CD14-positive monocyte (primary cell): ENCODE data around the gene PCDHA10. TPM values are rescaled to one million over a fixed set of nuclear protein-coding genes. Genes with fewer than 3 reads are reported as not detected.
A peak's percentile ranks its signal among the peaks of the same experiment; 100 is the strongest.
"Not testable (repeated sequence)": the region's sequence is repeated elsewhere in the genome, so short reads cannot be mapped to it uniquely, and the experiment has no call there.

Experiments used
- DNase-seq, 3 donors: peaks; one replicate each; pipeline ENCODE4 v3.0.0-alpha.2; 2011 to 2022
- H2AFZ ChIP-seq: 2 replicates; pipeline ENCODE4 v1.6.0; 2012; ENCODE audit warnings: mild to moderate bottlenecking, low read depth, low read length, inconsistent platforms; ENCODE audit not compliant: insufficient read depth, poor library complexity, severe bottlenecking
- H3K27ac ChIP-seq, 2 donors: 1 replicate in 1 of 2; 2 replicates in 1 of 2; pipeline ENCODE4 v1.5.1; 2012 to 2013; ENCODE audit warnings: low read length in 2 of 2, control low read depth in 1 of 2, inconsistent platforms in 1 of 2, low read depth in 1 of 2, mild to moderate bottlenecking in 1 of 2
- H3K27me3 ChIP-seq, 2 donors: one replicate each; pipeline versions ENCODE4 v1.6.0 to v1.6.1; 2011 to 2013; ENCODE audit warnings: low read length in 2 of 2; ENCODE audit not compliant: control insufficient read depth in 2 of 2, insufficient read depth in 2 of 2
- H3K36me3 ChIP-seq, 2 donors: replicated peaks in 1 of 2; 1 replicate in 1 of 2; 2 replicates in 1 of 2; pipeline versions ENCODE4 v1.5.1 to v1.6.1; 2012 to 2013; ENCODE audit warnings: low read length in 2 of 2, control low read depth in 1 of 2, inconsistent platforms in 1 of 2, mild to moderate bottlenecking in 1 of 2; ENCODE audit not compliant: insufficient read depth in 2 of 2, control insufficient read depth in 1 of 2
- H3K4me1 ChIP-seq, 2 donors: 1 replicate in 1 of 2; 2 replicates in 1 of 2; pipeline versions ENCODE4 v1.5.1 to v1.6.1; 2012 to 2013; ENCODE audit warnings: low read length in 2 of 2, control low read depth in 1 of 2, inconsistent platforms in 1 of 2, mild to moderate bottlenecking in 1 of 2, moderate library complexity in 1 of 2; ENCODE audit not compliant: insufficient read depth in 2 of 2, control insufficient read depth in 1 of 2
- H3K4me2 ChIP-seq: replicated peaks from 2 replicates; pipeline ENCODE3; 2012; ENCODE audit warnings: low read length, moderate library complexity, mild to moderate bottlenecking; ENCODE audit not compliant: poor library complexity, severe bottlenecking; ENCODE audit errors: extremely low read depth
- H3K4me3 ChIP-seq, 3 experiments: fragments of 200-600 bp in 1 of 3; sonication (generic) in 1 of 3; replicated peaks in 1 of 3; 1 replicate in 2 of 3; 2 replicates in 1 of 3; pipeline ENCODE4 v1.5.1; 2011 to 2013; ENCODE audit warnings: low read length in 3 of 3, mild to moderate bottlenecking in 3 of 3, control low read depth in 2 of 3, low read depth in 2 of 3, inconsistent platforms in 1 of 3, moderate library complexity in 1 of 3
- H3K79me2 ChIP-seq: 2 replicates; pipeline ENCODE4 v1.6.0; 2012; ENCODE audit warnings: mild to moderate bottlenecking, control low read depth, inconsistent platforms, low read length, moderate library complexity; ENCODE audit not compliant: insufficient read depth
- H3K9ac ChIP-seq: 2 replicates; pipeline ENCODE4 v1.6.0; 2017; ENCODE audit warnings: low read length, mild to moderate bottlenecking; ENCODE audit not compliant: insufficient read depth, poor library complexity, severe bottlenecking
- H3K9me3 ChIP-seq, 2 donors: replicated peaks in 1 of 2; 1 replicate in 1 of 2; 2 replicates in 1 of 2; pipeline versions ENCODE4 v1.5.1 to v1.6.1; 2012 to 2013; ENCODE audit warnings: low read length in 2 of 2, control low read depth in 1 of 2; ENCODE audit not compliant: control insufficient read depth in 1 of 2, insufficient read depth in 1 of 2
- H4K20me1 ChIP-seq: 2 replicates; pipeline ENCODE4 v1.6.0; 2012; ENCODE audit warnings: mild to moderate bottlenecking, low read length, control low read depth, moderate library complexity; ENCODE audit not compliant: insufficient read depth
- H3K27ac Mint-ChIP-seq, 7 donors: one replicate each; pipeline ENCODE4 v1.8.0; 2020; ENCODE audit warnings: mild to moderate bottlenecking in 7 of 7, mixed read lengths in 7 of 7, moderate library complexity in 6 of 7, inconsistent platforms in 2 of 7
- H3K27me3 Mint-ChIP-seq, 3 donors: one replicate each; pipeline ENCODE4 v1.8.0; 2021 to 2022; ENCODE audit warnings: low read depth in 3 of 3, mild to moderate bottlenecking in 3 of 3, mixed read lengths in 3 of 3, moderate library complexity in 3 of 3, inconsistent platforms in 1 of 3
- H3K36me3 Mint-ChIP-seq, 2 donors: one replicate each; pipeline ENCODE4 v1.8.0; 2020; ENCODE audit warnings: mixed read lengths in 2 of 2, inconsistent platforms in 1 of 2, mild to moderate bottlenecking in 1 of 2
- H3K4me1 Mint-ChIP-seq: one replicate; pipeline ENCODE4 v1.8.0; 2020; ENCODE audit warnings: mild to moderate bottlenecking, mixed read lengths
- H3K4me3 Mint-ChIP-seq, 2 donors: one replicate each; pipeline ENCODE4 v1.8.0; 2020; ENCODE audit warnings: mild to moderate bottlenecking in 2 of 2, mixed read lengths in 2 of 2, moderate library complexity in 1 of 2
- H3K9me3 Mint-ChIP-seq, 7 donors: one replicate each; pipeline ENCODE4 v1.8.0; 2020 to 2022; ENCODE audit warnings: mixed read lengths in 7 of 7, mild to moderate bottlenecking in 6 of 7, moderate library complexity in 6 of 7, inconsistent platforms in 2 of 7
- WGBS: methylation state at CpG from one replicate; pipeline ENCODE4 v1.1.5; 2013; ENCODE audit warnings: missing lambda C conversion rate; ENCODE audit not compliant: insufficient coverage; 5-methylcytosine and 5-hydroxymethylcytosine counted together
- intact Hi-C, 2 donors: fragments of 100-400 bp; cut with micrococcal nuclease; formaldehyde crosslinking; loops; one replicate each; pipeline versions ENCODE4 v1.15.0 to v1.15.1; 2023
- polyA plus RNA-seq, 3 donors: library from polyadenylated mRNA; depleted of rRNA in 1 of 3; unstranded in 2 of 3; stranded (reverse) in 1 of 3; fragments of 300-500 nt in 2 of 3; fragments of >200 nt in 1 of 3; fragmentation: Illumina TruSeq in 2 of 3; gene quantifications; 1 replicate in 2 of 3; 2 replicates in 1 of 3; pipeline ENCODE4 v1.2.3, GENCODE V29; 2012 to 2021
- TF ChIP-seq, protein P1 (sequence below): fragments of 200-600 bp; IDR thresholded peaks from one replicate; pipeline ENCODE4 v1.8.0; 2022; ENCODE audit warnings: antibody characterized with exemption, mild to moderate bottlenecking

PCDHA10 gene
- polyA plus RNA-seq, 3 donors: not detected

- 26% methylated on average over 29 of the region's 47 CpGs for WGBS
- Histone ChIP-seq H4K20me1 (no peaks in the 10 kb centered on the region), H2AFZ (no peak within 1 kb of the TSS), H3K9me3 (peaks cover 39 to 67% of the 10 kb centered on the region in 2 donors), H3K36me3 (no peaks in the 10 kb centered on the region), H3K9ac (no peak within 1 kb of the TSS), H3K4me3 (no peak within 1 kb of the TSS), H3K4me1 (no peaks in the 10 kb centered on the region), H3K27me3 (peaks cover 3 to 23% of the 10 kb centered on the region in 2 donors), H3K4me2 (no peak within 1 kb of the TSS), H3K27ac (no peak within 1 kb of the TSS), H3K79me2 (no peaks in the 10 kb centered on the region)
- H3K9me3 Mint-ChIP-seq: peaks cover 34 to 57% (median 48%) of the 10 kb centered on the region in 7 donors
- H3K4me1 Mint-ChIP-seq: no peaks in the 10 kb centered on the region
- intact Hi-C loops: loop anchor here (2.0 to 10.0 kb wide), 2 partner anchors 51 to 71 kb away; partner anchors contain the start of genes PCDHA5 (in 1 of the 2) and PCDHA6 (in 1 of the 2)
- H3K36me3 Mint-ChIP-seq: peaks cover 0 to 13% of the 10 kb centered on the region in 2 donors
- H3K27ac Mint-ChIP-seq: no peak within 1 kb of the TSS
- peaks cover 23 to 32% (median 28%) of the 10 kb centered on the region in 3 donors for H3K27me3 Mint-ChIP-seq
- TF ChIP-seq, protein P1, sequence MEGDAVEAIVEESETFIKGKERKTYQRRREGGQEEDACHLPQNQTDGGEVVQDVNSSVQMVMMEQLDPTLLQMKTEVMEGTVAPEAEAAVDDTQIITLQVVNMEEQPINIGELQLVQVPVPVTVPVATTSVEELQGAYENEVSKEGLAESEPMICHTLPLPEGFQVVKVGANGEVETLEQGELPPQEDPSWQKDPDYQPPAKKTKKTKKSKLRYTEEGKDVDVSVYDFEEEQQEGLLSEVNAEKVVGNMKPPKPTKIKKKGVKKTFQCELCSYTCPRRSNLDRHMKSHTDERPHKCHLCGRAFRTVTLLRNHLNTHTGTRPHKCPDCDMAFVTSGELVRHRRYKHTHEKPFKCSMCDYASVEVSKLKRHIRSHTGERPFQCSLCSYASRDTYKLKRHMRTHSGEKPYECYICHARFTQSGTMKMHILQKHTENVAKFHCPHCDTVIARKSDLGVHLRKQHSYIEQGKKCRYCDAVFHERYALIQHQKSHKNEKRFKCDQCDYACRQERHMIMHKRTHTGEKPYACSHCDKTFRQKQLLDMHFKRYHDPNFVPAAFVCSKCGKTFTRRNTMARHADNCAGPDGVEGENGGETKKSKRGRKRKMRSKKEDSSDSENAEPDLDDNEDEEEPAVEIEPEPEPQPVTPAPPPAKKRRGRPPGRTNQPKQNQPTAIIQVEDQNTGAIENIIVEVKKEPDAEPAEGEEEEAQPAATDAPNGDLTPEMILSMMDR: no peak
- peak within 1 kb of the TSS in 1 of 2 donors; percentile 51 for H3K4me3 Mint-ChIP-seq
- DNase-seq: no peak
These were observed 19.7 kb downstream of the PCDHA10 start, which contains the start of gene PCDHA12 for GRCh38 chr5:140875085-140876065. TSS of gene PCDHA12 (plus strand) at chr5:140875308. CDS start at chr5:140875473, 165 bp downstream.

DNA sequence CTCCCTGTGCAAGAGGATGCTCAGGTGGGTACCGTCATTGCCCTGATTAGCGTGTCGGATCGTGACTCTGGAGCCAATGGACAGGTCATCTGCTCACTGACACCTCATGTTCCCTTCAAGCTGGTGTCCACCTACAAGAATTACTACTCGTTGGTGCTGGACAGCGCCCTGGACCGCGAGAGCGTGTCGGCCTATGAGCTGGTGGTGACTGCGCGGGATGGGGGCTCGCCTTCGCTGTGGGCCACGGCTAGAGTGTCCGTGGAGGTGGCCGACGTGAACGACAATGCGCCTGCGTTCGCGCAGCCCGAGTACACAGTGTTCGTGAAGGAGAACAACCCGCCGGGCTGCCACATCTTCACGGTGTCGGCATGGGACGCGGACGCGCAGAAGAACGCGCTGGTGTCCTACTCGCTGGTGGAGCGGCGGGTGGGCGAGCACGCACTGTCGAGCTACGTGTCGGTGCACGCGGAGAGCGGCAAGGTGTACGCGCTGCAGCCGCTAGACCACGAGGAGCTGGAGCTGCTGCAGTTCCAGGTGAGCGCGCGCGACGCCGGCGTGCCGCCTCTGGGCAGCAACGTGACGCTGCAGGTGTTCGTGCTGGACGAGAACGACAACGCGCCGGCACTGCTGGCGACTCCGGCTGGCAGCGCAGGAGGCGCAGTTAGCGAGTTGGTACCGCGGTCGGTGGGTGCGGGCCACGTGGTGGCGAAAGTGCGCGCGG, 21.0 kb downstream of the PCDHA10 start:
- Mint-ChIP-seq H3K9me3 (peaks cover 30 to 51% (median 48%) of the 10 kb centered on the region in 7 donors), H3K4me3 (peak overlapping the region in 1 of 2 donors; percentile 14), H3K27me3 (peaks cover 21 to 27% (median 26%) of the 10 kb centered on the region in 3 donors)
- H3K4me1 Mint-ChIP-seq, H3K79me2 ChIP-seq, H4K20me1 ChIP-seq, DNase-seq, H3K27ac ChIP-seq, H3K4me3 ChIP-seq, H3K4me1 ChIP-seq, H3K9ac ChIP-seq, H3K27ac Mint-ChIP-seq, H3K36me3 Mint-ChIP-seq, H2AFZ ChIP-seq, H3K4me2 ChIP-seq, H3K36me3 ChIP-seq: not testable (repeated sequence)
- peaks cover 33 to 58% of the 10 kb centered on the region in 2 donors for H3K9me3 ChIP-seq
- 41% methylated on average over 80 of the region's 80 CpGs for WGBS
- peaks cover 3 to 26% of the 10 kb centered on the region in 2 donors for H3K27me3 ChIP-seq
- intact Hi-C loops: loop anchor here (2.0 to 10.0 kb wide), 2 partner anchors 52 to 72 kb away; partner anchors contain the start of genes PCDHA5 (in 1 of the 2) and PCDHA6 (in 1 of the 2)
